Epidermal melanocyte (primary cell): ENCODE data around the gene PDGFB.

Experiments
- DNase-seq: peaks from one replicate; pipeline ENCODE4 v3.0.0; 2011; ENCODE audit warnings: low spot score; ENCODE audit not compliant: insufficient read length

PDGFB gene

DNA sequence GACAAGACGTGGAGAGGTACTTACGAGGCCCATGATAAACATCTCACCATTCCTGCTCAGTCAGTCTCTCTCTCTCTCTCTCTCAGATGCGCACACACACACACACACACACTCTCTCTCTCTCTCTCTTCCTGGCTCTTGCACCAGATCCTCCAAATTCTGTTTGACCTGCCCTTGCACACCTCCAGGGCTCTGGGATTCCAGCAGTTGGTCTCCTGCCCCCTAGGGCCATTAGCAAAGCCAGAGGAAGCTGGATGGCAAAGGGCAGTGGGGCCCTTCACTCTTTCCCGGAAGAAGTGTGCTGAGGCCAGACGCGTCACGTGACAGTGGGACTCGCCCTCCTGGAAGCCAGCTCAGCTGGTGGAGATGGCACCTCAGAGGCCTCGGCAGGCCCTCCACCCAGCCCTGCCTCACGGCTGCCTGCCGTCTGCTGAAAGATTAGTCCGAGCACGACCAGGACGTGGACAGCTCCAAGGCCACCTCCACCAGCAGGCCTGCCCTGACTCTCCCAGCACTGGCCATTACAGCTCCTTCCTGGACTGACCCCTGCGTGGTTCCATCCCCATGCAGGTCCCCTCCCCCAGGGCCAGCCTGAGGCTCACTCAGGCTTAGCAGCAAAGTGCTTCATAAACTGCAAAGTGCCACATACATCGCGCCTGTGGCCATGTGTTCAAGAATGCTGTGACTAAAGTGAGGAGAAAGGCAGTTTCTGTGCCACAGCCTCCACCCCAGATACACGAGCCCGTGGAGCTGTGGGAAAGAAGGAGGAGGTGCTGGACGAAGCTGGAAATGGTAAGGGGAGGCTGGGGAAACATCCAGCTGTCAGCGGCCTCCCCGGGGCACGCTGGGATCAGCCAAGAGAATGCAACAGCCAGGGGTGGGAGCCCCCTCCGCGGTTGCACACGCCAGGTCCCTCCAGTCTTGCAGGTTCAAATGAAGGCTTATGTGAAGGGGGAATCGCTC, 3.7 kb downstream of the PDGFB start:
- DNase-seq = no peak

DNA sequence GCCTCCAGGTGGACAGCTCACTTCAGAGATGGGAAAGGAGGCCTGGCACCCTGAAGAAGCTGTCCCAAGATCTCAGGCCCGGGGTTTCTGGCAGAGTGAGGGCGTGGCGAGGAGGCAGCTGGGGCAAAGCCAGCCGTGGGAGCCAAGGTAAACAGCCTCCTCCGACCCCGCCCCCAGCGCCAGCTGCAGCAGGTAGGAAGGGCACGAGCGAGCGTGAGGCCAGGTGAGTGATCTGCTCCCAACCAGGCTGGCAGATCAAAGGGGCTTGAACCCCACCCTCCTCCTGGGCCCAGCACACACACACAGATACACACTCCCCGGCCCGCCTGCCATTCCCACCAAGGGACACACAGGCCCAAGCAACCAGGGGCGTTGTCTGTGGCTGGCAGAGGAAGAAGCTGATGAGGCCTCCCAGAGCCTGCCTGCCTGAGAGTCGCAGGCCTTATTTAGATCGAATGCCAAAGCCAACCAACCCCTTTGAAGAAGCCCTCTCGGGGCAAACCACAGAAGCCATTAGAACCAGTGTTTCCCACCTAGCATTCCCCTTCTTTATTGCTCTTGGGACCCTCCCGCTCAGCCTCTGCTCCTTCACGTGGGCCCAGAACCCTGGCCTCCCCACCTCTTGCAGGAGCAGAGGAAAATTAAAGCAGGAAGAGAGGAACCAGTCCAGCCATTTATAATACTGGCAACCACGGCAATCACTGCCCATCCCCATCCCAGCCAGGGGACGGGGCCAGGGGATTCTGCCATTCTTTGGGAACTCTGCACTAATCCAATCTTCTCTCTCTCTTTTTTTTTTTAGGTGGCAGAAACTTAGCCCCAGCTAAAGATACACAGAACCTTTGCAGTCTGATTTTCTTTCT, 5.0 kb downstream of the PDGFB start:
- DNase-seq = no peak

DNA sequence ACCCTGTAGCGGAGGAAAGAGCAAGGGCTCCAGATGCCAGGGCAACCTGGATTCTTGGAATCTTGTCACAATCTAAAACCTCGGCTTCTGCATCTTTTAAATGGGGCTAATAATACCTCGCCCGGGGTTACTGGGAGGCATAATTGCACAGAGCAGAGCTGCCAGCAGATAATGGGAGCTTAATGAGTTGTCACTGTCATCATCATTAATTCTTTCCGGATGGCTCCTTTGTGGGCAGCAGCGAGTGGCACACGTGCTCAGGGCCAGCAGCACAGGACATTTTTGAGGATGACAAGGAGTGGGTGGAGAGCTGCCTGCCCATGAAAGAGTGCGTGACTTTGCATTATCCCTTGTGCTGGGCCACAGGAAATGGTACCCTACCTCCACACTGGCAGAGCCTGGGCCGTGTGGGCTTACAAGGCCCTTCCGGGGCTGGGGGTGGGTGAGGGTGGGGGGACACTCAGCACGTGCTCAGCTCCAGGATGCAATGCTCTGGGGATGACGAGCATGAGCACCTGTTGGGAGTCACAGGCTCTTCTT, 5.7 kb downstream of the PDGFB start:
- no peak for DNase-seq

DNA sequence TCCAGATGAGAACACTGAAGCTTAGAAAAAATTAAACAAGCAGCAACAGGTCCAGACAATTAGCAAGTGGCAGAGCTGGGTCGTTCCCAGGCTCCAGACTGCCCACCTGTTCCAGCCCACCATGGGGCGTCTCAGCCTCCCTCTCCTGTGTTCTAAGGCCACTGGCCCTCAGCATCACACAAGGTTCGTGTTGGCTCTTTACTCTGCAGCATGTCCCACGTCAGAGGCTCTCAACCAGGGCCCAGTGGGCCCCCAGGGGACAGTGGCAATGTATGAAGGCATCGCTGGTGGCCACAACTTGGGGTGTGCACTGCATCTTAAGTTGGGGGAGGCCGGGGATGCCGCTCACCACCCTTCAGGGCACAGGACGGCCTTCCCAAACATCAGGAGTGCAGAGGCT, 6.2 kb downstream of the PDGFB start:
- DNase-seq = no peak

DNA sequence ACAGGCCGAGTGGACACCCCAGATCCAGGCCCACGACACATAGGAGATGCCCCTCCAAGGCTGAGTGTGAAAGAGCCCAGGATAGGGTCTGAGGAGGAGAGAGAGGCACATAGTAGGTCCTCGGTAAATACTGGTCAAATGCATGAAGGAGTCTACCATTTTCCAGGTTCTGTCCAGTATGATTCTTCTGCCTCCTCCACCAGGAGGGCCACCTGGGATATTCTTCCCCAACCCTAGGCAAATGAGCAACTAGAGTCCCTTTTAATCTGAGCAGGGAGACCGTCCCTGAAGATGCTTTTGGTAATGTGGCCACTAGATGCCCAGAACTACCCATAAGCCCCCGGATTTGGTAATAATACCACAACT, 6.7 kb downstream of the PDGFB start:
- no peak for DNase-seq

DNA sequence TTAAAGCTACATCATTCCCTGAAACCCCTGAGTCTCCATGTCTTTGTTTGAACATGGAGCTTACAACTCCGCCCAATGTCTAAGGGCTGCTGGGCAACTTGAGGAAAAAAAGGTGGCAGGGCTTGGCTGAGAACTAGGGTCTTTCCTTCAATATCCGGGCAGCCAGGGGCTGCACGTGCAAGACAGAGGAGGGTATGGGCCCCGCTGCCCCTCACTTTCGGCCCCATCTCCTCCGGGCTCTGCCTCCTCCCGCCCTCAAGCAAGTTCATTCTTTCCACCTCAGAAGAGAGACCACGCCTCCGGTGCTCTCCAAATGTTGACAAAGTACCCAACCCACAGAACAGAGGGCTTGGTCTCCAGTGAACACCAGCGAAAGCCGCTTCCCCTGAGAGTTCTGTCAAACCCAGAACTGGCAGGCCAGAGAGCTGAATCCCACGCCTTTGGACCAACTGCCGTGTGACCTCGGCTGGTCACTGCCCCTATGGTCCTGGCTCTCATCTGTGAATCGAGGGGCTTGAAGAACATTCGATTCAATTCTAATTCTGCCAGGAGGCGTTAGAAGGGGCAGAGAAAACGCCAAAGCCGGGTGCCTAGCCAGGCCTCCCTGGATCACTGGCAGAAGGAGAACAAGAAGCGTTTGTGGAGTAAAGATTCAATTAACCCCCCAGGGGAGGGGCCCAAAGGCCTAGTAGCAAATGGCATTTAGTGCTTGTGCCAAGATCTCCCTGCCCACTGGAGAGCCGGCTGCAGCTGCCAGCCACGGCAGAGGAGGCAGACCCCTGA, 7.3 kb downstream of the PDGFB start:
- DNase-seq = peak; percentile 89

DNA sequence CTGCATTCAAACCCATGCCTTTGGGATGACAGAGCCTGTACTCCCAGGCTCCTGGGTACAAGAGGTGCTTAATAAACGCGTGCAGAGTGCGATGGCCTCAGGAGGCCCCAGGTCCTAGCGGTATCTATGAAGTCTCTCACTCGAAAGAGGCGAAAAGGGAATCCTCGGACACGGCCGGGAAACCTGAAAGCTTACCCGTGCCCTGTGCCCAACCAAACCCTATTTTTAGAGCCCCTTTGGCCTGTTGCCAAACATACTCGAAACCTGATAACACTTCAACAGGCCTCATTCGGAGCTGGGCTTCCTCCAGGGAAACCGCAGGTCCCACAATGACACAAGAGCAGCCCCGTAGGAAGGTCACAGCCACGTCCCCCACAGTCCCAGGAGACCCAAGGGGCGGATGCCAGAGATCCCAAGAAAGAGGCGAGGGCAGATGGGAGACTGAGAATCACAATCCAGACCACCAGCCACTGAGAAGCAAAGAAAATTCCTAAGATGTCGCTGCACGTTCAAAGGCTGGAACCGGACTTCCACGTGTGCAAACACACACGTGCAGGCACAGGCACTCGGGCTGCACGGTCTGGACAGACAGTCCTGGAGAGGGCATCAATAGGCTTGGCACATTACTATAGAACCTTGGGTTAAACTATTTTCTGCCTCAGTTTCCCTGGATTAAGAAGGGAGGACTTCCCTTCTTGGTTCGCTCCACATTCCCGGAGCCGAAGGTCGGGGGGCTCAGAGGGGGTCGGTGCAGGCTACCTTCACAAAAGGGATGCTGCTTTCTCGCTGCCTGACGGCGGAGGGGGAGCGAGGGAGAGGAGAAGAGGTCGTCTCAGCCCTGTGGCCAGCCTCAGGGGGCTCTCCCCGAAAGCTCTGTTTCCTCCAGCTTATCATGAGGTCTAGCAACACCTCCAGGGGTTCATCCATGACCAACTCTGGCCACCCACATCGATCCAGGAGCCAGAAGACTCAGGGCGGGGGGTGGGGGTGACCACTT, 8.2 kb downstream of the PDGFB start:
- DNase-seq = no peak

DNA sequence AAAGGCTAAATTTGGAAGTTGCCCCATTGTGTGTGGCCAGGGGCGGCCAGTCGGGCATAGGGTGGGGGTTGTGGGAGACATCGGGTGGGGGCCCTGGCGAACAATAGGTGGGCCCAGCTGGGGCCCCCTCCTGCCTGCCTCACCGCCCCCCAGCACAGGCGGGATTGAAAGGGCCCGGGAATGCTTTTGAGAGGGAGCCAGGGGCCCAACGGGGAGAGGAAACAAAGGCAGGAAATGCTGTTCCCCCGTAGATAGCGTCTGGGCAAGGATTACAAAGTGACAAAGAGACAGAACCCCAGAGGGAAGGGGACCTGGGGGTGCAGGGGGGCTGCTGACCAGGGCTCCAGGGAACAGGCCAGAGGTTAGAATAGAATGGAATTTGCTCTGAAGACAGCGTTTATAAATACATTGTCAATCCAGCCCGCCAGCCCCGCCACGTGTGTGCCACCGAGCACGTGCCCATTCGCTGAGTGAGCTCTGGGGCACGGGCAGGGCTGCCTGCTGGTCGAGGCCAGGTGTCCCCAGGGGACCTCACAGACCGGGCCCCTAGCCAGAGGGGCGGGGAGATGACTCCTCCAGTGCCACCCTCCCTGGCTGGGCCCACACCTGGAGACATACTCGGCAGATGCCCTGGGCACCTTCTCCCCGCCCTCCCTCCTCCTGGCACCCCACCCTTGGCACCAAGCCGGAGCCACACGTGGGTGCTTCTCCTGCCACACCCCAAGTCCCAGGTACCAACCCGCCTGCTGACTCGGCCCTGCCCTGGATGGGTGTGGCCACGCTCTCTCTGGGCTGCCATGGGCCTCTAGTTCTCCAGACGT, 9.7 kb downstream of the PDGFB start:
- no peak for DNase-seq

DNA sequence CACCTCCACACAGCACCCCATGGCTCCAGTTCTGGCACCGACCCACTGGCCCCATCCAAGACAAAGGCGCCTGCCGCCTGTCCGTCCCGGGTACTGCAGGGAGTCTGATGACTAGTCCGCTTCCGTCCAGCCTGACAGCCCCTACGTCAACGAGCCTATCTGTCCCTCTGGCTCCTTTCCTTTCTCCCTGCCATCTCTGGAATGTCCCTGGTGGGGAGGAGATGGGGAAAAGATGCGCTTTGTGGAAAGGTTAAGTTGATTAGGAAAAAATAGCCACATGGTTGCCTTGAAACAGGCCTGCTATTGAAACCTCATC, 10.4 kb downstream of the PDGFB start:
- DNase-seq = no peak

DNA sequence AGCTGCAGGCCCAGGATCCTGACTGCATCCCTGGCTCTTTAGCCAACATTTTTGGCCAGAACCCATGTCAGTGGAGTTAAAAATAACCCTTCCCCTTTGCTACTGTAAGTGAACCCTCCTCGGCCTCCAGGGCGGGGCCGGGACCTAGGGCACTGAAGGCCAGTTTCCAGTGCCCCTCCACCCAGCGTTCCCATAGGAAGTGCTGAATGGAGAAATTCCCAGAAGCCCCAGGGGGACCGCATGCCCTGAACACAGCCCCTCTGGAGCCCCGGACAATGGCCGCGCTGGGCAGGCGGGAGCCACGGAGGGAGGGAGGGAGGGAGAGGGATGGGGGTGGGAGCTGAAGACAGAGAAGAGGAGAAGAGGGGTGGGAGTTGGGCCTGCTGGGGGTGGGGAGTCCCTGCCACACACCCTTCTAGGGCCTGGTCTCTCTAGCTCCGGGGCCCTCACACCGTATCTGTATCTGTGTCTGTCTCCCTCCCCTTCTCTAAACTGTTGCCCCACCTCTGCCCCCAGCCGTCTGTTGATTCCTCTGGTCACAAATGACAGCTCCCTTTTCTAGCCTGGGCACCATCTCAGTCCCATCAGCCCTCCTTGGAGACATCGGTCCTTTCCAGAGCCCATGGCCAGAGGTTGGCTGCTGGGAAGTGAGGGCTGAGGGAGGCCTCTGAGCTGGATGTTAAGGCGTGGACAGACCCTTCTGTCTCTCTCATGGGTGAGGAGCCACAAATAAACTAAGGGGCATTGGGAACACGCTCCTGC, 10.9 kb downstream of the PDGFB start:
- no peak for DNase-seq

DNA sequence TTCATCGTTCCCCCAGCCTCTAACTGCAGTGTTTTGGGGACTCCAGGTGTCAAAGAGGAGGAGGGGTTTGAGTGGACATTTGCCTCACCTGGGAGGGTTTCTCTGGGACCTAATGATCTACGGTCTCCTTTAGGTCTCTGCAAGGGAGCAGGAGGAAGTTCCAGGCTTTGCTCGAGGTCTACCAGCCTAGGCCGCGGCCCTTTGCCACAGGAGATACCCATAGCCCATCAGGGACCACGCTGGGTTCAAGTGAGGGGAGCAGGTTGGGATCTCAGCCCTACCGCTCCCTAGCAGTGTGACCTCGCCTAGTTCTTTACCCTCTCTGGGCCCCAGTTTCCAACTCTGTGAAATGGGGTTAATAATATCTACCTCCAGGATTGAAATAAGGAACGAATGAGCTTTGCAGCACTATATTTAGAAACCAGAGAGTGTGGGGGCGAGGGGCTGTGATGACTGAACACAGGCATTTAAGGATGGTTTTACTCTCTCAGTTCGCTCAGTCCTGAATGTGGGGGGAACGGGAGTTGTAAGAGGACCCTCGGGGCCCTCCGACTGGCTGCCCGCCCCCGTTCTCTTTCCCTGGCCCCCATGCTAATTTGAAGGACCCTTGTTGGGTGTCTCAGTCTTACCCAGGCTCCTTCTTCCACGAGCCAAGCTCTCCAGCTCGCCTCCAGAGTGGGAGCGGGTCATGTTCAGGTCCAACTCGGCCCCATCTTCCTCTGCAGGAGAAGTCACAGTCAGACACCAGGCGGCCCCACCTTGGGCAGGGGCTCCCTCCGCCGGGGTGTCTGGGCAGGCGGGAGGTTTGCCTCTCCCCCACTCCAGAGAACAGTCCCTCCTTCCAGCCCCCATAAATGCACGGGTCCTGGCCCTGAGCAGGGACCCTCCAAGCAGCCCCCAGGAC, 11.7 kb downstream of the PDGFB start:
- no peak for DNase-seq

DNA sequence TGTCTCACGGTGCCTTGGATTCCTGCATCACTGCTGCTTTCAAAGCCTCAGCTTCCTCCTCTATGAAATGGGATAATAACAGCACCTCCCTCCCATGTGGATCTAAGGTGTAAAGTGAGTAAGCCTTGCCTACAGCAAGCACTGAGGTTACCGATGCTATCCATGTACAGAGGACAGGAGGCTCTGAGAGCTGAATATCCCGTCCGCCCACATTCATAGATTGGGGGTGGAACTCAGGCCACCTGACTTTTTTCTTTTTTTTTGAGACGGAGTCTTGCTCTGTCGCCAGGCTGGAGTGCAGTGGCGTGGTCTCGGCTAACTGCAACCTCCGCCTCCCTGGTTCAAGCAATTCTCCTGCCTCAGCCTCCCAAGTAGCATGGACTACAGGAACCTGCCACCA, 12.5 kb downstream of the PDGFB start:
- no peak for DNase-seq

DNA sequence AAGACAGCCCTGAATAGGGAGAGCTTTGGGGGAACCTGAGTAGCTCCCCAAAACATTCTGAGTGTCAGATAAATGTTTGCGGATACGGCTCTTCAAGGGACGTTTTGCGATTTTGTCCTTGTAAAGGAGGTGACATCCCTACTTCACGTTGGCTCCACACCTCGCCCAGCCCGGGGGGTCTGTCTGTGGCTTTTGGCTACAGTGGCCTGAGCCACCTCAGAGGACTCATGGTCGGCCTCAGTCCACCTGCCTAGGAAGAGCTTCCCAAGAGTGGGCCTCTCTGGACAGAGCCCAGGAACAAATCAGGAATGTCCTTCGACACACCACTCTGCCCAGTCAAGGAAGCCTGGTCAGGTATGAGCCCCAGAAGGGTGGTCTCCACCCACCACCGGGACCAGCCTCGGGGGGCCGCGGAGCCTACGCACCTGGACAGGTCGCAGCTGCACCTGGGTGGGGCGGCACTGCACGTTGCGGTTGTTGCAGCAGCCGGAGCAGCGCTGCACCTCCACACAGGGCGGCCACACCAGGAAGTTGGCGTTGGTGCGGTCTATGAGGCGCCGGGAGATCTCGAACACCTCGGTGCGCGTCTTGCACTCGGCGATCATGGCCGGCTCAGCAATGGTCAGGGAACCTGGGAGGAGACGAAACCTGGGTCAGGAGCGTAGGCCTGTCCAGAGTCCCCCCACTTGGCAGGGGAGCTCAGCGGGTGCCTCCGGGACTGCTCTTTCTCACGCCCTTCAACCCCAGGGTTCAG, 13.4 kb downstream of the PDGFB start:
- no peak for DNase-seq

DNA sequence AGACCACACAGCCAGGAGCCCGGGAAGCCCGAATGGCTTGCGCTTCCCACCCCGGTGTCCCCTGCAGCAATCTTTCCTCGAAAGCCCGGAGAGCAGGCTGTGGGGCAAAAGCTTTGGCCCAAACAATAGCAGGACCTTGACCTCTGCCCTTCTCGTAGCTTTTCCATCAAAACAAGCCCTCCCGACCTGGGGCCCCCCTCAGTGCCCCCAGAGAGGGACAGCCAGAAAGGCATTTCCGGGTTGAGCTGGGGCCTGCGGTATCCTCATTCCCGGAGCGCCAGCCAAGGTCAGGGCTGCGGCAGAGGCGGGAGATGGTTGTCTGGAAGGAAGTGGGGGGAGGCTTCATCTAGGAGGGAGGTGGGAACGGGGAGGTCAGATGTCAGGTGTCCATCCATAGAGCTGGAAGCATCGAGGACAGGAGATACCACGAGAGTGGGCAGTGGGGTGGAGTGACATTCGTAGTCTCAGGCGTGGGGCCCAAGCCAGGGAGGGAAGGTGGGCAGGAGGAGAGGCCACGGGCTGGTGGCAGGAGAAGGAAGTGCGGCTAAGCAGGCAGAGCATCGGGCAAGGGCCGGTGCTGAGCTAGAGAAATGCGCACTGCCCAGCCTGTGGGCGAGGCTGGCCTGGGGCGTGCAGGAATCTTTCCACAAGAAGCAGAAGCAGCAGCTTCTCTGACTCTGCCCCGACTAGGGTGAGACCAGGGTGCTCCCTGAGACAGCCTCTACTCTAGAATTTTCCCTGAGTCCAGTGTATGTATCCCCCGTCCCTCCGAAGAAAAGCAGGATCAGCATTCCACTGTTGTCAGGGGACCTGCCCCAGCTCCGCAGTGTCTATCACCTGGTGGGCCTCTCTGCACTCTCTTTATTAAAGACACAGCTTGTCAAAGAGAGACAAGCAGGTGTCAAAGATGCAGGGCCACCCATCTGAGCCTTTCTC, 14.3 kb downstream of the PDGFB start:
- DNase-seq = no peak

DNA sequence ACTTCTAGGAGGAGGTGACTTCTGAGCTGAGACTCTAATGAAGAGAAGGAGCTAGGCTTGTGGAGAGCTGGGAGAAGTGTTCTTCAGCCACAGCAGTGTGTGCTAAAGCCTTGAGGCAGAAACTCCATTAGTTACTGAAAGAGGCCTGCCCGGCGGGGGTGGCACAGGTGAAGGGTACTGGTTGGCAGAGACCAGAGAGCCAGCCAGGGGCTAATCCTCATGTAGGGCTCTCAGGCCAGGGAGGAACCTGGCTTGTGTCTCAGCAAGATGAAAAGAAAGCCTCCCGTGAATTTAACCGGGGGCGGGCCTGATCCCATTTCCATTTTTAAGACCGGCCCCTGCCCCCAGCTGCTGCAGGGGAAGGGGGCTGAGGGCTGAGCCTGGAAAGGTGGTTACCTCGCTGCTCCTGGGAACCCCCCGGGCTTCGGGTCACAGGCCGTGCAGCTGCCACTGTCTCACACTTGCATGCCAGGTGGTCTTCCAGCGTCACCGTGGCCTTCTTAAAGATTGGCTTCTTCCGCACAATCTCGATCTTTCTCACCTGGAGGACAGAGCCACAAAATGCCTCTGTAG, 15.0 kb downstream of the PDGFB start:
- no peak for DNase-seq
